ENCODE data around the gene ATP5F1D. TPM values are rescaled to one million over a fixed set of nuclear protein-coding genes. Genes with fewer than 3 reads are reported as not detected.

ATP5F1D gene
- total and polyA plus RNA-seq, 2 of the 13 experiments (the other 11 are each of a cell fraction or from before 2014, with no cell fraction given) = 39.4 to 78.7 TPM

- TF ChIP-seq MED1 (CRISPR knock-in tag; IDR thresholded peaks at IDR 0.05) (0 out of 2 replicates have a peak, but pooled peaks have one; percentile 13), TERF1 (CRISPR knock-in tag; IDR thresholded peaks at IDR 0.05) (0 out of 2 replicates have a peak, but pooled peaks have one; percentile 61), ZBTB3 (CRISPR knock-in tag; IDR thresholded peaks at IDR 0.05; ENCODE audit: borderline replicate concordance, low read depth) (no peak; the same call in 1 of the 2 replicates), REPIN1 (CRISPR knock-in tag; IDR thresholded peaks at IDR 0.05; ENCODE audit: borderline replicate concordance, low read depth) (no peak; the same call in 1 of the 2 replicates), HDAC6 (IDR thresholded peaks at IDR 0.05; ENCODE audit: low read depth, low read length) (no peak), NFYC (CRISPR knock-in tag; IDR thresholded peaks at IDR 0.05) (no peak), LBX2 (CRISPR knock-in tag; IDR thresholded peaks at IDR 0.05; ENCODE audit: borderline replicate concordance) (no peak), MAZ (IDR thresholded peaks at IDR 0.05; ENCODE audit: borderline replicate concordance, low read depth, low read length) (no peak), MAZ (CRISPR knock-in tag; IDR thresholded peaks at IDR 0.05; ENCODE audit: low read depth) (no peak), RERE (CRISPR knock-in tag; IDR thresholded peaks at IDR 0.05; ENCODE audit: low read depth) (no peak), ZNF367 (CRISPR knock-in tag; IDR thresholded peaks at IDR 0.05; ENCODE audit: borderline replicate concordance) (no peak), ZNF251 (CRISPR knock-in tag; IDR thresholded peaks at IDR 0.05) (no peak), ZNF44 (CRISPR knock-in tag; IDR thresholded peaks at IDR 0.05) (no peak), ZNF547 (CRISPR knock-in tag; IDR thresholded peaks at IDR 0.05) (no peak), TEAD2 (CRISPR knock-in tag; IDR thresholded peaks at IDR 0.05) (no peak), MIER2 (CRISPR knock-in tag; IDR thresholded peaks at IDR 0.05) (no peak), HNRNPK (IDR thresholded peaks at IDR 0.05; ENCODE audit: low read depth, low read length, poor library complexity, severe bottlenecking) (no peak), ZNF720 (CRISPR knock-in tag; IDR thresholded peaks at IDR 0.05) (no peak), ZFP82 (CRISPR knock-in tag; IDR thresholded peaks at IDR 0.05; ENCODE audit: borderline replicate concordance) (no peak), SRSF1 (optimal IDR thresholded peaks at IDR 0.05; ENCODE audit: low read depth, low read length) (no peak), HNF4A (CRISPR knock-in tag; IDR thresholded peaks at IDR 0.05) (no peak)
- TF ChIP-seq, protein P1, sequence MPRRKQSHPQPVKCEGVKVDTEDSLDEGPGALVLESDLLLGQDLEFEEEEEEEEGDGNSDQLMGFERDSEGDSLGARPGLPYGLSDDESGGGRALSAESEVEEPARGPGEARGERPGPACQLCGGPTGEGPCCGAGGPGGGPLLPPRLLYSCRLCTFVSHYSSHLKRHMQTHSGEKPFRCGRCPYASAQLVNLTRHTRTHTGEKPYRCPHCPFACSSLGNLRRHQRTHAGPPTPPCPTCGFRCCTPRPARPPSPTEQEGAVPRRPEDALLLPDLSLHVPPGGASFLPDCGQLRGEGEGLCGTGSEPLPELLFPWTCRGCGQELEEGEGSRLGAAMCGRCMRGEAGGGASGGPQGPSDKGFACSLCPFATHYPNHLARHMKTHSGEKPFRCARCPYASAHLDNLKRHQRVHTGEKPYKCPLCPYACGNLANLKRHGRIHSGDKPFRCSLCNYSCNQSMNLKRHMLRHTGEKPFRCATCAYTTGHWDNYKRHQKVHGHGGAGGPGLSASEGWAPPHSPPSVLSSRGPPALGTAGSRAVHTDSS (CRISPR knock-in tag; conservative IDR thresholded peaks at IDR 0.05) = no peak
These were observed 28.1 kb downstream of the ATP5F1D start (continued) for GRCh38 chr19:1269478-1270212.

Data from HepG2 (cell line).